Effector CD8-positive, alpha-beta T cell (primary cell): Measurements from ENCODE around the gene DOC2B.
A peak's percentile ranks its signal among the peaks of the same experiment; 100 is the strongest.
"Not testable (repeated sequence)": the region's sequence is repeated elsewhere in the genome, so short reads cannot be mapped to it uniquely, and the experiment has no call there.

Experiments
- DNase-seq: peaks from one replicate; lab custom pipeline; 2025; lab: John Stamatoyannopoulos, UW

Gene DOC2B

DNA sequence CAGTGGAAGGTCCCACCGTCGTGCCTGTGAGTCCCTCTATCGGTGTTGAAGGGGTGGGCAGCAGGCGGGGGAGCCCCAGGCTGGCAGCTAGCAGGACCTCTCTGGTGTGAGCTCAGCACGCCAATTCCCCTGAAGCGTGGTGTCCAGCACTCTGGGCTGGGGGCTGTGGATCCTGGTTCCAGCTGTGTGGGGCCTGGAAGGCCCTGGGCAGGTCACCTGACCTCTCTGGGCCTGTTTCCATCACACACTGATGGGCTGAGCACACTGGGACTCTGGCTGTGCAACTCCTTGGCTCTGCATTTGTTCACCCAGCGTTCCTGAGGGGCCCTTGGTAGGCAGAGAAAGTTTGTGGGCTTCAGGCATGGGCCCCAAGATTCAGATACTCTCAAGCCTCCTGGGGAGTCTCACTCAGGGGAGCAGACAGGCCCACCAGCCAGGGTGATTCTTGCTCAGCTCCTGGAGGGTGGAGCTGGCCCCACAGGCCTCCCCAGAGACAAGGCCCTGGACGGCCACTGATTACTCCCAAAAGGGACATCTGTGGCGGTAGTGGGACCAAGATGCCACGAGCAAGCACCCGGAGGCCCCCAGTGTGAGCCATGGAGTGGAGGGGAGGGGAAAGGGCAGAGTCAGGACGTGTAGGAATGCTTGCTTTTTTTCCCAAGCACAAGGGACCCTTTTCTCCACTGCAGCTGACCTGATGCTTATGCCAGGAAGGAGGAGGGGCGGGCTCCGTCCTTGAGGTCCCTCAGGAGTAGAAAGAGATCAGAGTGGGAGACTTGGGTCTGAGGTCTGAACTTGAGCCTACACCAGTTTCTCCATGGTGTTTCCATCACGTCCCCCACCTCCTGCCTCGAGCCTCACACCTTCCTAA lies 35.5 kb downstream of the DOC2B start:
- no peak for DNase-seq

DNA sequence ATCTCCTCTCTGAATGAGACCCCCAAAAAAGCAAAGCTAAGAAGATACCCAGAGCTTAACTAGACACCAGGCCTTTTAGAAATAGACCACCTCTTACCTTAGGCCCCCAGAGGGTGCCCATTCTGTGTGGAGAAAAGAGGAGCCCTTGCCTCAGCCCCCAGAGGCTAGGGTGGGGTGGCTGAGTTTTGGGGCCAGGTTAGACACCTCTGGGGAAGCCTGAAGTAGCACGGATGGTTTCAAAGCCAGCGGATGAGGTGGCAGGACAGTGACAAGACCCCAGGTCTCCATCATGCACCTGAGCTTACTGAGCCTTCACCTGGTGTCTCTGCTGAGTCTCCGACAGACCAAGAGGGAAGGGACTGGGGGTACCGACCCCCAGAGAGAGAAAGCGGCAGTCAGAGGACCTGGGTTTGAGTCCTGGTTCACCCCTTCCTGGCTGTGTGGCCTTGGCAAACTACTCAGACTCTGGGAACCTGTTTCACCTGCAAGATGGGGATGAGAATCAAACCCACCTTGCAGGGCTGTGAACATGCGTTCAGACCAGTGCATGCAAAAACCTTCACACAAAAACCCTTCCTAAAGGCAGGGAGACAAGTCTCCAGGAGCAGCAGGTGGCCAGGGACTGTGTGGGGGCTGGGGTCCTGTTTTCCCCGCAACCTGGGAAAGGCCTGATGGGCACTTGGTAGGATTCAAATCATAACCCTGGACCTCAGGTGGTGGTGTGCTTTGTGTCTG lies 36.3 kb downstream of the DOC2B start:
- DNase-seq: no peak

DNA sequence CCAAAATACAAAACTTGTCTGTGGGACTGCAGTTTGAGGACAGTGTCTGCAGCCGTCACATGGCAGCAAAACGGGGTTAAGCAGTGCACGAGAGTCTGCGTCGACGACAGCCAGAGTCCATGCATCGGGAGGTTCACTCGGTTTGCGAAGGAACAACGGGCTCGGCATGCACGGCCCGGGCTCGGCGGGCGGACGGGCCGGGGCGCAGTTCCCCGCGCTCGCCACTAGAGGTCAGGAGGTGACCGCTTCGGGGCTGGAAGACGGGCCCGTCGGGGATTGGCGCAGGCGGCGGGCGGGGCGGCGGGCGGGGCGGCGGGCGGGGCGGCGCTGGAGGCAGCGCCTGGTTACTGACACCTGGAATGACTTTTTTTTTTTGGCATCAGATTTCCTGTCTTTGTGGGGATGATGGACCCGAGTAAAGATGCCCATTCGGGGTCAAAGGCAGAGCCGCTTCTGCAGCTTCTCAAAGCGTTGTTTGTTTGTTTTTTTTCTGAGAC lies 37.6 kb downstream of the DOC2B start:
- peak; percentile 75 for DNase-seq

DNA sequence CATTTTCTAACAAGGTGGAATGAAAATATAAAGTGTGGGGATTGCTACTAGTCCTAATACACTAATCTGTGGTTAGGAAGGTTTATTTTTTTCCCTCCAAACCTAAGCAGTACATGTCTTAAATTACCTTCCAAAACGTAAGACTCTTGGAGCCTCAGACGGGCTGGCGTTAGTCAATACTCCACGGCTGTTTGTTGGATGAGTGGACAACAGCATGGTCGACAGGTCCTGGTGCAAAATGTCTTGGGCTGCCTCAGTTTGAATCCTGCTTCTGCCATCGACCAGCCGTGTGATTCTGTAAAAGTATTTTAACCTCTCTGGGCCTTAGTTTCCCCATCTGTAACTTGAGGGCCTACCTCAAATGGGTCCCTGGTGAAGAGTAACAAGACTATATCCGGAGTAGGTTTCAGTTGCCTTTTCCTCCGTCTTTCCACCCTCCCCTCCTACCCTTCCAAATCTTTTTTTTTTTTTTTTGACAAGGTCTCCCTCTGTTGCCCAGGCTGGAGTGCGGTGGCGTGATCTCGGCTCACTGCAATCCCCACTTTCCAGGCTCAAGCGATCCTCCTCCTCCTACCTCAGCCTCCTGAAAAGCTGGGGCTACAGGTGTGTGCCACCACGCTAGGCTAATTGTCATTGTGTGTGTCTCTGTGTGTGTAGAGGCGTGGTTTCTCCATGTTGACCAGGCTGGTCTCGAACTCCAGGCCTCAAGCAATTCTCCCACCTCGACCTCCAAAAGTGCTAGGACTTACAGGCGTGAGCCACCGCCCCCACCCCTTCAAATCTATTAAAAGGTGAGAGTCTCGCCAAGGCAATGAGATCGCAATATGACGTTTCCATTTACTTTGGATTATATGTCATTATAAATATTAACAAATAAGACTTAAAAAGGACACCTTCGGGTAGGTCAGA lies 38.3 kb downstream of the DOC2B start:
- DNase-seq: no peak

DNA sequence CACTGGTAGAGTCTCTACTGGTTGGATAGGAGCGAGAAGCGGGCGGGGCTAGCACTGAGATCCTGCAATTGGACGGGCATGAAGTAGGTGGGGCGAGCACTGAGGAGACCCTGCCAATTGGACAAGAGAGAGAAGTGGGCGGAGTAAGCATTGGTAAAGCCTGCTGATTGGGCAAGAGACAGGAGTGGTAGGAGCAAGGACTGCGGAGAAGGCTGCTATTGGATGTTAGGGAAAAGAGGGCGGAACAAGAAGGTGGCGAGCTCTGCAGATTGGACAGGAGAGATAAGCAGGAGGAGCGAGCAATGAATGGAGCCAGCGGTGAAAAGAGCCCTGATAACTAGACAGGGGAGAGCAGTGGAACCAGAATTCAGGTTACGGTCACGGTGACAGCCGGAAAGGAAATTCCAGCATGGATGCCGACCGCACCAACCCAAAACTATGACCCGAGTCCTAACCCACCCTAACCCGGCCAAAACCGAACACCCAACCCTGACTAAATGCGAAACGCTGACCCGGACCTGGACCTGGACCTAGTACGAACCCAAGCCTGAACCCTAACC lies 39.3 kb downstream of the DOC2B start:
- DNase-seq: peak; percentile 8

DNA sequence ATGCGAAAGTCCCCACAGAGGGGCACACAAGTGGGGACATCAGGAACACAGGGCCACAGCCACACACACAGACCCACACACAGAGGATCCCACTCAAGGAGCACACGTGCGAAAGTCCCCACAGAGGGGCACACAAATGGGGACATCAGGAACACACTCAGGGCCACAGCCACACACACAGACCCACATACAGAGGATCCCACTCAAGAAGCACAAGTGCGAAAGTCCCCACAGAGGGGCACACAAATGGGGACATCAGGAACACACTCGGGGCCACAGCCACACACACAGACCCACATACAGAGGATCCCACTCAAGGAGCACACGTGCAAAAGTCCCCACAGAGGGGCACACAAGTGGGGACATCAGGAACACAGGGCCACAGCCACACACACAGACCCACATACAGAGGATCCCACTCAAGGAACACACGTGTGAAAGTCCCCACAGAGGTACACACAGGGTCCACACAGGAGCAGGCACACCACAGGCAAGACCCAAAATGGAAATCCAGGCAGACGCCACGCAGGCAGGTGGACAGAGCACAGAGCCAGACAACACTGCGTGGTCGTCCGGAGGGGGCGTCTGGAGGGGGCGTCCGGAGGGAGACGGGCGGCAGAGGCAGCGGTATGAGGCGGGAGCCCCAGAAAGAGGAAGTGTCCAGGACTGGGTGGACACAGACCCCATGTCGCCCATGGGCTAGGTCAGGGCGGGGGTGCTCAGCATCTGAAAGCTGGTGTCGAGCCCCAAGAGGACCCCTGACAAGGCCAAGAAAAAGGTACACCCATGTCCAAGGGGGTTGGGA lies 41.8 kb downstream of the DOC2B start:
- DNase-seq: not testable (repeated sequence)

DNA sequence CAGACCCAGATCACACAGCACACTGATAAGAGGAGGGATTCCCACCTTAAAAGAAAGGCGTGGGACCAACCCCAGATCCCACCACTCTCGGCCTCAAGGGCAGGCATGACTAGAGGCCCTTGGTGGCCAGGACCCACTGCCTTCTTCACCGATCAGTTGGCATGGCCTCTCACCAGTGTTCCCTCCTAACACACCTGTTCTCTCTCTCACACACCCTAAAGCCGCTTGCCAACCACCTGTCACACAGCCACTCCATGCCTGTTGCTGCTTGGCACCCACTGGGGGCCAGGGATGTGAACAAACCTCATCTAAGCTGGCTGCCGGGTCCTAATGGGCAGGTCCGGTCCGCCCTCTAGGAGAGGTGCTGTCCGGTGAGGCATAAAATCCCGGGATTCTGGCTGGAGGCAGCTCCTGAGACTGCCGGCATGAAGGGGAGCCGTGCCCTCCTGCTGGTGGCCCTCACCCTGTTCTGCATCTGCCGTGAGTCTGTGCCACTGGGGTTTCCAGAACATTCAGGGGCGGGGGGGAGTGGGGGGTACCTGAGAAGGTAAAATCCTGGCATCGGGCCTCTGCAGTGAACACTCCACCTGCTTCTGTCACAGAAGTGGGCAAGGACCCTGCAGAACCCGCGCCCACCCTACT lies 44.2 kb downstream of the DOC2B start, which contains the start of gene SCGB1C2:
TSS of gene SCGB1C2 (plus strand) at position 404 of the 642 bp plus-strand sequence. CDS start at position 426, 22 bp downstream.
- not testable (repeated sequence) for DNase-seq

DNA sequence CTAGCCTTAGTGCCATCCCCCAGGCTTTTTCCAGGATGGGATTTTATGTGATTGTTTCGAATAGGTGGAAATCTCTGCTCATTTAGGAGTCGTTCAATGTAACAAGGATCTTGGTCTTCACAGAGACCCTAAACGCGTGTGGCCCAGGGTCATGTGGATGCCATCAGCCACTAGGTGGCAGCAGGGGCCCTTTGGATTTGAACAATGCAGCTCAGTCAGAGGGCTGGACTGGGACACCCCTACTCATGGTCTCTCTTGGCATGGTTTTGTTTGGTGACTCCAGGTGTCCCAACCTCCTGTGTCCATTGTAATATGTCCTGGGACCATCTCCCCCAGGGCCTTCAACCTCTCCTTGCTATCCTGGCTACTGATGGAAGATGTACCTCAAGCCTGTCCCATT lies 44.9 kb downstream of the DOC2B start:
- not testable (repeated sequence) for DNase-seq

DNA sequence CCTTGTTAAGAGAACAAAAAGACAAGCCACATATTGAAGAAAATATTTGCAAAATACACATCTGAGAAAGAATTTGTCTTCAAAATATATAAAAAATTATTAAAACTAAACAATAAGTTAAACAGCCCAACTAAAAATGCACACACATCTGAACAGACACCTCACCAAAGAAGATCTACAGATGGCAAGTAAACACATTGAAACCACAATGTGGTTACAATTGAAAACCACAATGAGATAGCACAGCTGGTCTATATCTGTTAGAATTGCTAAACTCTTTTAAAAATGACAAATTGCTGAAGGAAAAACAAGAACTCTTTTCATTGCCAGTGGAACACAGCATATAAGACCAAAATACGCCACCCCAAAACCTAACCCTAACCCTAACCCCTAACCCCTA lies 45.6 kb downstream of the DOC2B start:
- not testable (repeated sequence) for DNase-seq

DNA sequence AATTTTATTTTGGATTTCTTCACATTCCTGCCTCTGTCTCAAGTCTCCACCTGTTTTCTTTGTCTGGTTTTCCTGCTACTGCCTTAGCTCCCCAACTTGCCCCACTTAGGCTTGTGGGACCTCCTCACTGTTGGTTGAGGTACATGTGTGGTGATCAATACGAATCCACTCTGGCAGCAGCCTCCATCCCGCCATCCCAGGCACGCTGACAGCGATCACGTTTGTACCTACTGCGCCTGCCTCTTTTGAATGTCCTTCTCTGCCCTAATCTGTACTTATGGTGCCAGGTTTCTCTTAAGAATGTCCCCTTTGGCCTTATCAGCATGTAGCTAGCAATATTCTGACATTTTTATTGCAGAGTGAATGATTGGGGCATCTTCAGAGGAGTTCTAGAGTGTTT lies 46.4 kb downstream of the DOC2B start:
- DNase-seq: not testable (repeated sequence)

DNA sequence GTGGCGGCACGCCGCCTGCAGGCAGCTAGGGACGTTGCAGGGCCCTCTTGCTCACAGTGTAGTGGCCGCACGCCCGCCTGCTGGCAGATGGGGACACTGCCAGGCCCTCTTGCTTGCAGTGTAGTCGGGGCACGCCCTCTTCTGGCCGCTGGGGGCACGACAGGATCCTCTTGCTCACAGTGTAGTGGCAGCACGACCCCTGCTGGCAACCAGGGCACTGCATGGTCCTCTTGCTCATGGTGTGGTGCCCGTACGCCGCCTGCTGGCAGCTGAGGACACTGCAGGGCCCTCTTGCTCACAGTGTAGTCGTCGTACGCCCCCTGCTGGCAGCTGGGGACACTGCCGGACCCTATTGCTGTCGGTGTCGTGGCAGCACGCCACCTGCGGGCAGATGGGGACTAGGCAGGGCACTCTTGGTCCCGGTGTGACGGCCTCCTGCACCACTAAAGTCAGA lies 47.1 kb downstream of the DOC2B start:
- not testable (repeated sequence) for DNase-seq

DNA sequence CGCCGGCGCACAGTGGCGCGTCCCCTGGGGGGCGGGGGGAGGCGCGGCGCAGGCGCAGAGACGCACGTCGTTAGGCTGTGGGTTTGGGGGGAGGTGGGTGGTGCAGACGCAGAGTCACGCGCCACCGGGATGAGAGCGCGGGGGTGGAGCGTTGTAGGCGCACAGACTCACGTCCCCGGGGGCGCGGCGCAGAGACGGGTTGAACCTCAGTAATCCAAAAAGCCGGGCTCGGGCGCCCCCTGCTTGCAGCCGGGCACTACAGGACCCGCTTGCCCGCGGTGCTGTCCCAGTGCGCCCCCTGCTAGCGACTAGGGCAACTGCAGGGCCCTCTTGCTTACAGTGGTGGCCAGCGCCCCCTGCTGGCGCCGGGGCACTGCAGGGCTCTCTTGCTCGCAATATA lies 47.5 kb downstream of the DOC2B start:
- not testable (repeated sequence) for DNase-seq

DNA sequence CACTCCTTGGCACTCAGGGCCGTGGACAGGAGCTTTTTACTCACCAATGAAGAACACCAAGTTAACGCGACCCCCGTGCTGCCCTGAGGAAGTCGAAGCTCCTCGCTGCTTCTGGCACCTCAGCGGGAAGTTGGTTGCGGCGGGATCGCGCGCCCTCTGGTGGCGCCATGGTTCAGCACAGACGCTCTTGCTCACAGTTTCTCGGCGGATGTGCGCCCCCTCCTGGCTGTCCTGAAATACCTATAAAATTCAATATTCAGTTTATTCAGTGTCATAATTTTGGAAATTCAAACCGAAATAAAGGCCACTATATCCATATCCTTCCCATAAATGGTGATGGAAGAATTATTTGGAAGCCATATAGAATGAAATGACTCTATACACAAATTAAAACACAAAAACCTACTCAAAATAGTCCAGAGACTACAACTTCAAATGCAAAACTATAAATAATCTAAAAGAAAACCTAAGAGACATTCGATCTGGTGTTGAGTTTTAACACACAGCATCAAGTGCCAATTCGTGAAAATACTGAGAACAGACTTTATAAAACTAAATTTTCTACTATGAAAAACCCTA lies 63.0 kb downstream of the DOC2B start:
- not testable (repeated sequence) for DNase-seq

DNA sequence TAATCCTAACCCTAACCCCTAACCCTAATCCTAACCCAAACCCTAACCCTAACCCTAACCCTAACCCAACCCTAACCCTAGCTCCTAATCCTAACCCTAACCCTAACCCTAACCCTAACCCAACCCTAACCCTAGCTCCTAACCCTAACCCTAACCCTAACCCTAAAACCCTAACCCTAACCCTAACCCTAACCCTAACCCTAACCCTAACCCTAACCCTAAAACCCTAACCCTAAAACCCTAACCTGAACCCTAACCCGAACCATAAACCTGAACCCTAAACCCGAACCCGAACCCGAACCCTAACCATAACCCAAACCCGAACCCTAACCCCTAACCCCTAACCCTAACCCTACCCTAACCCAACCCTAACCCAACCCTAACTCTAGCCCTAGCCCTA lies 68.3 kb downstream of the DOC2B start:
- DNase-seq: not testable (repeated sequence)
